GM12878 (cell line): Measurements from ENCODE around the gene CHSY3. TPM values are rescaled to one million over a fixed set of nuclear protein-coding genes. Genes with fewer than 3 reads are reported as not detected.

Experiments used
- ATAC-seq: fragments of 200-7000 bp; cut with Tn5 transposase; 3 replicates; pipeline ENCODE4 v1.9.1; 2020; ENCODE audit warnings: mild to moderate bottlenecking, moderate library complexity
- BruUV-seq: library from RNA; stranded (reverse); fragments of 400-500 nt; replicated peaks from 2 replicates; lab custom pipeline; 2021; lab: Mats Ljungman, UMichigan
- CTCF ChIA-PET: fragments of 300-600 bp; sonication (Branson Sonifier 250); formaldehyde crosslinking; extraction: SDS; loops from one replicate; lab custom pipeline; 2021; ENCODE audit warnings: inconsistent platforms; lab: Yijun Ruan, JAX
- POLR2A ChIA-PET: fragments of 350-600 bp; formaldehyde crosslinking; extraction: SDS; loops from one replicate; lab custom pipeline; 2021; ENCODE audit warnings: inconsistent platforms; lab: Charles Lee
- RAD21 ChIA-PET: fragments of 300-600 bp; sonication (Branson Sonifier 250); formaldehyde crosslinking; loops from one replicate; lab custom pipeline; 2023; ENCODE audit warnings: antibody characterized with exemption; ENCODE audit not compliant: unreplicated experiment; lab: Charles Lee
- SMC1A ChIA-PET: fragments of 300-600 bp; sonication (Branson Sonifier 250); formaldehyde crosslinking; loops from one replicate; lab custom pipeline; 2023; ENCODE audit not compliant: unreplicated experiment, uncharacterized antibody; lab: Charles Lee
- DNase-seq: peaks from one replicate; pipeline ENCODE4 v3.0.0-alpha.2; 2011; ENCODE audit warnings: low read depth, low spot score
- FAIRE-seq: peaks from 3 replicates; lab custom pipeline; 2011; peaks lifted over from hg19 to GRCh38; lab: Jason Lieb, UNC
- H2AFZ ChIP-seq: 2 replicates; pipeline ENCODE4 v1.6.0; 2011; ENCODE audit warnings: low read depth, low read length, control low read depth; ENCODE audit not compliant: control insufficient read depth
- H3K27ac ChIP-seq: 2 replicates; pipeline ENCODE4 v1.5.1; 2011; ENCODE audit warnings: control low read depth; ENCODE audit not compliant: control insufficient read depth, insufficient read depth
- H3K27me3 ChIP-seq, 2 experiments: replicated peaks in 1 of 2; 2 replicates each; pipeline versions ENCODE4 v1.6.0 to v1.6.1; 2011; ENCODE audit warnings: low read length in 1 of 2; ENCODE audit not compliant: control insufficient read depth in 2 of 2, insufficient read depth in 2 of 2
- H3K36me3 ChIP-seq, 2 experiments: 2 replicates each; pipeline ENCODE4 v1.5.1; 2011; ENCODE audit warnings: low read length in 1 of 2; ENCODE audit not compliant: control insufficient read depth in 2 of 2, insufficient read depth in 2 of 2
- H3K4me1 ChIP-seq: 2 replicates; pipeline ENCODE4 v1.6.1; 2011; ENCODE audit warnings: mild to moderate bottlenecking, low read length, moderate library complexity, mixed read lengths; ENCODE audit not compliant: control insufficient read depth, insufficient read depth
- H3K4me2 ChIP-seq: 2 replicates; pipeline ENCODE4 v1.6.0; 2011; ENCODE audit warnings: control low read depth; ENCODE audit not compliant: control insufficient read depth, insufficient read depth
- H3K4me3 ChIP-seq: fragments of 200-600 bp; sonication (generic); 2 replicates; pipeline ENCODE4 v1.5.1; 2016
- H3K79me2 ChIP-seq: 2 replicates; pipeline ENCODE4 v1.6.0; 2011; ENCODE audit warnings: low read length; ENCODE audit not compliant: control insufficient read depth, insufficient read depth
- H3K9ac ChIP-seq: 2 replicates; pipeline ENCODE4 v1.8.0; 2011; ENCODE audit warnings: low read length, control low read depth, mixed read lengths; ENCODE audit not compliant: control insufficient read depth, insufficient read depth
- H3K9me3 ChIP-seq: replicated peaks from 3 replicates; pipeline ENCODE4 v1.5.1; 2011; ENCODE audit warnings: mild to moderate bottlenecking, low read length; ENCODE audit not compliant: control insufficient read depth, insufficient read depth
- H4K20me1 ChIP-seq: 2 replicates; pipeline ENCODE4 v1.6.0; 2011; ENCODE audit not compliant: control insufficient read depth, insufficient read depth
- ASH2L ChIP-seq: fragments of 300-600, 200-600 bp; sonication (generic); IDR thresholded peaks from 2 replicates; pipeline ENCODE4 v1.6.1; 2017; ENCODE audit warnings: low read depth, mild to moderate bottlenecking, borderline replicate concordance
- ATF2 ChIP-seq: IDR thresholded peaks from 2 replicates; pipeline ENCODE4 v1.6.1; 2012; ENCODE audit warnings: low read length, inconsistent platforms
- BRCA1 ChIP-seq: IDR thresholded peaks from 2 replicates; pipeline ENCODE4 v1.6.1; 2011; ENCODE audit warnings: low read depth, low read length, improper control_type of control experiment
- CREM ChIP-seq: IDR thresholded peaks from 2 replicates; pipeline ENCODE4 v1.6.1; 2014; ENCODE audit warnings: antibody characterized with exemption, low read depth
- EP300 ChIP-seq, 2 experiments: fragments of 150-350 bp in 1 of 2; IDR thresholded peaks; 2 replicates each; pipeline ENCODE4 v1.6.1; 2011 to 2012; ENCODE audit warnings: low read depth in 2 of 2, low read length in 2 of 2, borderline replicate concordance in 1 of 2, improper control_type of control experiment in 1 of 2, inconsistent platforms in 1 of 2; ENCODE audit not compliant: control insufficient read depth in 1 of 2
- FOS ChIP-seq: IDR thresholded peaks from 3 replicates; pipeline ENCODE4 v1.6.1; 2011; ENCODE audit warnings: borderline replicate concordance; ENCODE audit not compliant: insufficient read length; ENCODE audit errors: extremely low read depth
- FOXK2 ChIP-seq: fragments of 450-650 bp; IDR thresholded peaks from 2 replicates; pipeline ENCODE4 v1.6.1; 2017; ENCODE audit warnings: mild to moderate bottlenecking, moderate library complexity
- HDAC2 ChIP-seq: fragments of 200-600 bp; sonication (generic); IDR thresholded peaks from 2 replicates; pipeline ENCODE4 v1.6.1; 2017
- JUNB ChIP-seq: IDR thresholded peaks from 2 replicates; pipeline ENCODE4 v1.6.1; 2016; ENCODE audit warnings: antibody characterized with exemption, mild to moderate bottlenecking
- MAX ChIP-seq: IDR thresholded peaks from 2 replicates; pipeline ENCODE4 v1.6.1; 2012; ENCODE audit warnings: low read depth, low read length, improper control_type of control experiment
- MEF2B ChIP-seq: fragments of 450-650 bp; IDR thresholded peaks from 2 replicates; pipeline ENCODE4 v1.6.1; 2018; ENCODE audit warnings: mild to moderate bottlenecking, moderate library complexity; ENCODE audit not compliant: partially characterized antibody, poor library complexity, severe bottlenecking
- MTA2 ChIP-seq: fragments of 450-650 bp; IDR thresholded peaks from 2 replicates; pipeline ENCODE4 v1.6.1; 2016; ENCODE audit warnings: low read depth, mild to moderate bottlenecking, moderate library complexity
- MXI1 ChIP-seq: fragments of 150-350 bp; IDR thresholded peaks from 2 replicates; pipeline ENCODE4 v1.6.1; 2011; ENCODE audit warnings: low read depth, mild to moderate bottlenecking, inconsistent platforms, low read length, improper control_type of control experiment
- MYB ChIP-seq: fragments of 150-350 bp; IDR thresholded peaks from 2 replicates; pipeline ENCODE4 v1.6.1; 2014; ENCODE audit warnings: mild to moderate bottlenecking, low read depth, low read length, borderline replicate concordance
- NBN ChIP-seq: fragments of 450-650 bp; IDR thresholded peaks from 2 replicates; pipeline ENCODE4 v1.6.1; 2016
- PAX8 ChIP-seq: fragments of 450-650 bp; IDR thresholded peaks from 2 replicates; pipeline ENCODE4 v1.6.1; 2017; ENCODE audit warnings: mild to moderate bottlenecking, moderate library complexity
- POU2F2 ChIP-seq: IDR thresholded peaks from 3 replicates; pipeline ENCODE4 v1.6.1; 2011; ENCODE audit warnings: low read depth, mild to moderate bottlenecking, low read length, borderline replicate concordance
- RFX5 ChIP-seq: IDR thresholded peaks from 2 replicates; pipeline ENCODE4 v1.6.1; 2011; ENCODE audit warnings: low read depth, low read length, improper control_type of control experiment
- SMAD5 ChIP-seq: IDR thresholded peaks from 2 replicates; pipeline ENCODE4 v1.6.1; 2016; ENCODE audit warnings: antibody characterized with exemption, low read depth
- SP1 ChIP-seq: IDR thresholded peaks from one replicate; pipeline ENCODE4 v1.6.1; 2011; ENCODE audit warnings: low read depth, low read length
- STAT1 ChIP-seq: fragments of 450-650 bp; conservative IDR thresholded peaks from 2 replicates; pipeline ENCODE4 v1.6.1; 2014; ENCODE audit warnings: antibody characterized with exemption, mild to moderate bottlenecking
- TCF12 ChIP-seq: IDR thresholded peaks from 2 replicates; pipeline ENCODE4 v1.6.1; 2011; ENCODE audit warnings: low read depth, mild to moderate bottlenecking, low read length
- USF2 ChIP-seq: IDR thresholded peaks from 2 replicates; pipeline ENCODE4 v1.6.1; 2011; ENCODE audit warnings: low read depth, low read length, improper control_type of control experiment, borderline replicate concordance
- YY1 ChIP-seq: IDR thresholded peaks from 2 replicates; pipeline ENCODE4 v1.6.1; 2011; ENCODE audit warnings: low read depth, mild to moderate bottlenecking, low read length
- ZNF274 ChIP-seq: IDR thresholded peaks from one replicate; pipeline ENCODE4 v1.8.0; 2011; ENCODE audit not compliant: insufficient read length, insufficient read depth
- WGBS: methylation state at CpG from one replicate; pipeline ENCODE4 v1.1.6; 2016; ENCODE audit warnings: low lambda C conversion rate; ENCODE audit not compliant: insufficient replicate concordance, insufficient coverage; ENCODE audit errors: missing lambda C conversion rate; 5-methylcytosine and 5-hydroxymethylcytosine counted together
- in situ Hi-C: fragments of 300-500 bp; cut with MboI; formaldehyde crosslinking; loops from 9 replicates; pipeline ENCODE4 v1.14.3; 2018; ENCODE audit warnings: mixed read lengths
- intact Hi-C: fragments of 100-400 bp; cut with micrococcal nuclease; formaldehyde crosslinking; loops from one replicate; pipeline ENCODE4 v1.14.2; 2022; ENCODE audit not compliant: unreplicated experiment
- polyA plus RNA-seq, 11 experiments: library from polyadenylated mRNA; depleted of rRNA in 4 of 11; unstranded in 6 of 11; stranded (reverse) in 5 of 11; fragments of >200 nt; fragmentation: Nextera tagmentation in 4 of 11; fragmentation: Illumina TruSeq in 1 of 11; extraction: Ambion mirVana in 4 of 11; extraction: Trizol in 1 of 11; gene quantifications; 1 replicate in 1 of 11; 2 replicates in 10 of 11; pipeline versions ENCODE4 v1.2.1 to v1.2.3, GENCODE V29; 2011 to 2016; ENCODE audit warnings: inconsistent platforms in 2 of 11, missing spikeins in 2 of 11, low read depth in 1 of 11
- total RNA-seq, 4 experiments: library from RNA; depleted of rRNA in 3 of 4; stranded (reverse); fragments of >200 nt in 3 of 4; fragmentation: Illumina TruSeq in 1 of 4; extraction: Trizol in 1 of 4; gene quantifications; 2 replicates each; pipeline versions ENCODE4 v1.2.1 to v1.2.3, GENCODE V29; 2013 to 2021

CHSY3 gene
- total and polyA plus RNA-seq, 10 of the 15 experiments (the other 5 are each of a cell fraction or from before 2014, with no cell fraction given): not detected

GRCh38 chr5:130024006-130024405 lies 119.7 kb downstream of the CHSY3 start (continued):
- TF ChIP-seq ATF2 (no peak), POU2F2 (no peak), MXI1 (no peak), STAT1 (no peak), RFX5 (no peak), SMAD5 (no peak), PAX8 (no peak)

- no peak overlapping the region for H3K4me3 ChIP-seq
- RAD21 ChIA-PET: no interaction called here
- CTCF ChIA-PET: no interaction called here
- ATAC-seq (no peak), FAIRE-seq (no peak), DNase-seq (no peak)
- H3K4me1 ChIP-seq: no peaks in the 10 kb centered on the region
- no peak overlapping the region for H3K9ac ChIP-seq
- H3K36me3 ChIP-seq: no peaks in the 10 kb centered on the region
- POLR2A ChIA-PET: no interaction called here
- intact Hi-C loops: no loop called here
- no TSS peak for BruUV-seq
- H3K4me2 ChIP-seq: no peak overlapping the region
- H3K27me3 ChIP-seq: no peaks in the 10 kb centered on the region
- no peaks in the 10 kb centered on the region for H3K79me2 ChIP-seq
- no peaks in the 10 kb centered on the region for H4K20me1 ChIP-seq
- no peaks in the 10 kb centered on the region for H3K9me3 ChIP-seq
- 0% methylated on average over 1 of the region's 1 CpG for WGBS
- no peak overlapping the region for H3K27ac ChIP-seq
- H2AFZ ChIP-seq: no peak overlapping the region
- SMC1A ChIA-PET: no interaction called here
- in situ Hi-C loops: no loop called here
- TF ChIP-seq USF2 (no peak), EP300 (IDR thresholded peaks at IDR 0.05; ENCODE audit: borderline replicate concordance in 1 of 2, control insufficient read depth in 1 of 2, low read depth in 2 of 2, low read length in 2 of 2) (no peak), HDAC2 (no peak), NBN (no peak), FOXK2 (no peak), TCF12 (no peak), MTA2 (no peak), MEF2B (no peak), MAX (no peak), ZNF274 (no peak), JUNB (no peak), FOS (no peak), BRCA1 (no peak), ASH2L (no peak), CREM (no peak), SP1 (no peak), MYB (no peak), YY1 (no peak)
Observed at GRCh38 chr5:130025511-130025910, 121.2 kb downstream of the CHSY3 start.
